ENCODE data around the gene TSFM. TPM values are rescaled to one million over a fixed set of nuclear protein-coding genes. Genes with fewer than 3 reads are reported as not detected.

TSFM gene
- total and polyA plus RNA-seq, 7 donors: 8.0 to 49.3 (median 29.6) TPM

DNA sequence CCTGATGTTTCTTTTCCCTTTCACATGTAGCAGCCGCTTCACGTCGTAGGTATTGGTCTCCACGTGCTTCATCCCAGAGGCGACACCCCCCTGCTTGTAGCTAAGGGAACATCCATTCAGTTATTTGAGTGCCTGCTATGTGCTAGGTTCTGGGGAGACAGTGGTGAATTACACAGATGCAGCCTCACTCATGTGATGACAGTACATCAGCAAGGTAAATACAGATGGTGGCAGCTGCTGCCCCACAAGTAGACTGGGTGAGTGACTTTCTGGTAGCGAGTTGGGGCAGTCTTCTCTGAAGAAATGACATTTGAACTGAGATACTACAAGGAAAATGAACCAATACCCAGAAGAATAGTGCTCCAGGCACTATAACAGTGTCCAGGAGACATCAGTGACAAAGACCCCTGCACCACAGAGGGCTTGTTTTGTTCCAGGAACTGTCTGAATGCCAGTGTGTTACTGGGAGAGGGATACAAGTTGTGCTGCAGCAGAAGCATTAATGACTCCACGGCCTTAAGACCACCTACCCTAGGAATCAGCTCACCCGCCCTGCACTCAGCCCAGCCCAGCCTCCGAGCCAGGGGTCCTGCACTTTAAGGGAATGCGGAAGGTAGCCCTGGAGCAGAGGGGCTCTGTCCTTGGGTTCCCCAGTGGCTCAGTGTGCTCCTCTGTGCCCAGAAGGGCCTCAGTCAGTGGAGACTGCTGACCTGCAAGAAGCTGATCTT, 28.6 kb downstream of the TSFM start:
- no peak for DNase-seq
- H3K36me3 ChIP-seq: peaks cover 9 to 68% (median 22%) of the 10 kb centered on the region in 4 donors

DNA sequence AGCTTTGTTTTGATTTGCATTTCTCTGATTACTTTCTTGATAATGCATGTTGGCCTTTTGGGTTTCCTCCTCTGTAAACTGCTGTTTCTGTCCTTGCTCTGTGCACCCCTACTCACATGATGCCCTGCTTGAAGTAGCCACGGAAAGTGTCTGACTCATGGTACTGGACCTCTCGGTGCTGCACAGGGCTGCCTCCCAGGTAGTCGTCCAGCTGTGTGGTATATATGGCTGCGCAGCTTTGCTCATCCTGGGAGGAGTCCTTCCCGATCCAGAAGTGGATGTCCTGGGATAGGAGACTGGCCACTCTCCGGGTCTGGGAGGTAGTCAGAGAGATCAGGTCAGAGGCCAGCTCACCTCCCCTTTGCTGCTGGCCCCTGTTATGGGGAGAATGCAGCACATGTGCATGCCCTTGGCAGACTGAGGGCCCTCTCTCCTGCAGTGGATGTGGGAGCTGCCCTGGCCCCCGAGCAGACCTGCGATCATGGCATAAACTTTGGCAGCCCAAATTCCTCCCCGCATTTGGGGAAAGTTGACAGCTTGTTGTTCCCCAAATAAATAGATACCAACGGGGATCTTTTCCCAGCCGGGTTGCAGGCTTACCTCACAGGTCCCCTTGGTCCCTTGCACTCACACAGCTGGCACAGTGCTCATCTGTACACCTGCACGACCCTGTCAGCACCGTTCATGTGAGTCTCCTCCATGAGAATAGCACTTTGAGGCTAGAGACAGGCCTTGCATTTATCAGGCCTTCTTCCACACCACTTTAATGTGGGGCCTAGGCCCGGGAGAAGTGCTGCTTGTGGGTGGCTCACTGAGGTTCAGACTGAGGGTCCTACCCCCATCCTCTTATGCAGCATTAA, 30.8 kb downstream of the TSFM start:
- H3K27me3 ChIP-seq: no peaks in the 10 kb centered on the region
- intact Hi-C loops (cut with DNase I): no loop called here
- H3K4me3 ChIP-seq: no peak overlapping the region
- peaks cover 5 to 45% (median 29%) of the 10 kb centered on the region in 4 donors for H3K4me1 ChIP-seq
- H3K36me3 ChIP-seq: peaks cover 0 to 46% (median 11%) of the 10 kb centered on the region in 4 donors
- no peak for DNase-seq
- H3K9me3 ChIP-seq: no peaks in the 10 kb centered on the region
- WGBS, 2 donors: 83 to 87% methylated on average over 14 of the region's 14 CpGs
- TF ChIP-seq POLR2A (IDR thresholded peaks at IDR 0.05): no peak
- no peak for TF ChIP-seq CTCF (IDR thresholded peaks at IDR 0.05)
- no peak for TF ChIP-seq EP300 (IDR thresholded peaks at IDR 0.05)
- TF ChIP-seq POLR2AphosphoS5 (IDR thresholded peaks at IDR 0.05): no peak
- H3K27ac ChIP-seq: no peak overlapping the region

More for the DNA sequence above, 28.6 kb downstream of the TSFM start:
- no peak overlapping the region for H3K4me3 ChIP-seq
- no peaks in the 10 kb centered on the region for H3K27me3 ChIP-seq
- H3K27ac ChIP-seq: no peak overlapping the region
- H3K9me3 ChIP-seq: no peaks in the 10 kb centered on the region
- WGBS, 2 donors: 93 to 94% methylated on average over 10 of the region's 10 CpGs
- TF ChIP-seq POLR2AphosphoS5 (IDR thresholded peaks at IDR 0.05): no peak
- TF ChIP-seq POLR2A (IDR thresholded peaks at IDR 0.05): no peak
- TF ChIP-seq EP300 (IDR thresholded peaks at IDR 0.05): no peak
- TF ChIP-seq CTCF (IDR thresholded peaks at IDR 0.05): no peak
- intact Hi-C loops (cut with DNase I): no loop called here
- peaks cover 0 to 29% (median 12%) of the 10 kb centered on the region in 4 donors for H3K4me1 ChIP-seq

- Histone ChIP-seq H3K4me1 (peaks cover 5 to 54% (median 35%) of the 10 kb centered on the region in 4 donors), H3K36me3 (peaks cover 0 to 40% (median 5%) of the 10 kb centered on the region in 4 donors), H3K27ac (no peak overlapping the region), H3K27me3 (no peaks in the 10 kb centered on the region), H3K4me3 (no peak overlapping the region), H3K9me3 (no peaks in the 10 kb centered on the region)
- no peak for DNase-seq
- intact Hi-C loops (cut with DNase I): no loop called here
- no peak for TF ChIP-seq CTCF (IDR thresholded peaks at IDR 0.05)
- no peak for TF ChIP-seq POLR2AphosphoS5 (IDR thresholded peaks at IDR 0.05)
- TF ChIP-seq EP300 (IDR thresholded peaks at IDR 0.05): no peak
- no peak for TF ChIP-seq POLR2A (IDR thresholded peaks at IDR 0.05)
- 85% methylated on average over 17 of the region's 17 CpGs for WGBS, 2 donors
These were observed 31.6 kb downstream of the TSFM start for GRCh38 chr12:57813971-57814772.

- H3K36me3 ChIP-seq: peaks cover 0 to 40% (median 2%) of the 10 kb centered on the region in 4 donors
These were observed 32.8 kb downstream of the TSFM start for GRCh38 chr12:57815177-57816000.

More at GRCh38 chr12:57815177-57816000, 32.8 kb downstream of the TSFM start:
- no peak for DNase-seq
- TF ChIP-seq POLR2AphosphoS5 (IDR thresholded peaks at IDR 0.05) (no peak), EP300 (IDR thresholded peaks at IDR 0.05) (no peak), CTCF (IDR thresholded peaks at IDR 0.05) (no peak)
- WGBS, 2 donors: 76 to 83% methylated on average over 13 of the region's 13 CpGs
- Histone ChIP-seq H3K4me3 (no peak overlapping the region), H3K27ac (peak overlapping the region in 1 of 4 donors; percentile 54), H3K27me3 (no peaks in the 10 kb centered on the region), H3K9me3 (no peaks in the 10 kb centered on the region), H3K4me1 (peaks cover 5 to 61% (median 39%) of the 10 kb centered on the region in 4 donors)
- intact Hi-C loops (cut with DNase I): no loop called here

Data from sigmoid colon (tissue), 7 donors.